GM12878 (cell line): ENCODE results near the gene ARCN1. TPM values are rescaled to one million over a fixed set of nuclear protein-coding genes. Genes with fewer than 3 reads are reported as not detected.

Source experiments
- ATAC-seq: fragments of 200-7000 bp; cut with Tn5 transposase; 3 replicates; pipeline ENCODE4 v1.9.1; 2020; ENCODE audit warnings: mild to moderate bottlenecking, moderate library complexity
- BruUV-seq: library from RNA; stranded (reverse); fragments of 400-500 nt; replicated peaks from 2 replicates; lab custom pipeline; 2021; lab: Mats Ljungman, UMichigan
- CTCF ChIA-PET: fragments of 300-600 bp; sonication (Branson Sonifier 250); formaldehyde crosslinking; extraction: SDS; loops from one replicate; lab custom pipeline; 2021; ENCODE audit warnings: inconsistent platforms; lab: Yijun Ruan, JAX
- POLR2A ChIA-PET: fragments of 350-600 bp; formaldehyde crosslinking; extraction: SDS; loops from one replicate; lab custom pipeline; 2021; ENCODE audit warnings: inconsistent platforms; lab: Charles Lee
- RAD21 ChIA-PET: fragments of 300-600 bp; sonication (Branson Sonifier 250); formaldehyde crosslinking; loops from one replicate; lab custom pipeline; 2023; ENCODE audit warnings: antibody characterized with exemption; ENCODE audit not compliant: unreplicated experiment; lab: Charles Lee
- SMC1A ChIA-PET: fragments of 300-600 bp; sonication (Branson Sonifier 250); formaldehyde crosslinking; loops from one replicate; lab custom pipeline; 2023; ENCODE audit not compliant: unreplicated experiment, uncharacterized antibody; lab: Charles Lee
- DNase-seq: peaks from one replicate; pipeline ENCODE4 v3.0.0-alpha.2; 2011; ENCODE audit warnings: low read depth, low spot score
- FAIRE-seq: peaks from 3 replicates; lab custom pipeline; 2011; peaks lifted over from hg19 to GRCh38; lab: Jason Lieb, UNC
- H2AFZ ChIP-seq: 2 replicates; pipeline ENCODE4 v1.6.0; 2011; ENCODE audit warnings: low read depth, low read length, control low read depth; ENCODE audit not compliant: control insufficient read depth
- H3K27ac ChIP-seq: 2 replicates; pipeline ENCODE4 v1.5.1; 2011; ENCODE audit warnings: control low read depth; ENCODE audit not compliant: control insufficient read depth, insufficient read depth
- H3K27me3 ChIP-seq, 2 experiments: replicated peaks in 1 of 2; 2 replicates each; pipeline versions ENCODE4 v1.6.0 to v1.6.1; 2011; ENCODE audit warnings: low read length in 1 of 2; ENCODE audit not compliant: control insufficient read depth in 2 of 2, insufficient read depth in 2 of 2
- H3K36me3 ChIP-seq, 2 experiments: 2 replicates each; pipeline ENCODE4 v1.5.1; 2011; ENCODE audit warnings: low read length in 1 of 2; ENCODE audit not compliant: control insufficient read depth in 2 of 2, insufficient read depth in 2 of 2
- H3K4me1 ChIP-seq: 2 replicates; pipeline ENCODE4 v1.6.1; 2011; ENCODE audit warnings: mild to moderate bottlenecking, low read length, moderate library complexity, mixed read lengths; ENCODE audit not compliant: control insufficient read depth, insufficient read depth
- H3K4me2 ChIP-seq: 2 replicates; pipeline ENCODE4 v1.6.0; 2011; ENCODE audit warnings: control low read depth; ENCODE audit not compliant: control insufficient read depth, insufficient read depth
- H3K4me3 ChIP-seq: fragments of 200-600 bp; sonication (generic); 2 replicates; pipeline ENCODE4 v1.5.1; 2016
- H3K79me2 ChIP-seq: 2 replicates; pipeline ENCODE4 v1.6.0; 2011; ENCODE audit warnings: low read length; ENCODE audit not compliant: control insufficient read depth, insufficient read depth
- H3K9ac ChIP-seq: 2 replicates; pipeline ENCODE4 v1.8.0; 2011; ENCODE audit warnings: low read length, control low read depth, mixed read lengths; ENCODE audit not compliant: control insufficient read depth, insufficient read depth
- H3K9me3 ChIP-seq: replicated peaks from 3 replicates; pipeline ENCODE4 v1.5.1; 2011; ENCODE audit warnings: mild to moderate bottlenecking, low read length; ENCODE audit not compliant: control insufficient read depth, insufficient read depth
- H4K20me1 ChIP-seq: 2 replicates; pipeline ENCODE4 v1.6.0; 2011; ENCODE audit not compliant: control insufficient read depth, insufficient read depth
- CREM ChIP-seq: IDR thresholded peaks from 2 replicates; pipeline ENCODE4 v1.6.1; 2014; ENCODE audit warnings: antibody characterized with exemption, low read depth
- ETV6 ChIP-seq, 2 experiments: fragments of 450-650 bp in 1 of 2; IDR thresholded peaks in 1 of 2; conservative IDR thresholded peaks in 1 of 2; 2 replicates each; pipeline ENCODE4 v1.6.1; 2014; ENCODE audit warnings: antibody characterized with exemption in 1 of 2, borderline replicate concordance in 1 of 2, low read depth in 1 of 2, mild to moderate bottlenecking in 1 of 2, moderate library complexity in 1 of 2
- FOS ChIP-seq: IDR thresholded peaks from 3 replicates; pipeline ENCODE4 v1.6.1; 2011; ENCODE audit warnings: borderline replicate concordance; ENCODE audit not compliant: insufficient read length; ENCODE audit errors: extremely low read depth
- FOXK2 ChIP-seq: fragments of 450-650 bp; IDR thresholded peaks from 2 replicates; pipeline ENCODE4 v1.6.1; 2017; ENCODE audit warnings: mild to moderate bottlenecking, moderate library complexity
- GABPA ChIP-seq: IDR thresholded peaks from 2 replicates; pipeline ENCODE4 v1.6.1; 2014; ENCODE audit warnings: antibody characterized with exemption, low read depth, mild to moderate bottlenecking, inconsistent platforms
- IKZF1 ChIP-seq: fragments of 450-650 bp; conservative IDR thresholded peaks from 2 replicates; pipeline ENCODE4 v1.6.1; 2017; ENCODE audit warnings: antibody characterized with exemption, mild to moderate bottlenecking
- KDM1A ChIP-seq: fragments of 200-600 bp; sonication (generic); IDR thresholded peaks from 2 replicates; pipeline ENCODE4 v1.6.1; 2016; ENCODE audit warnings: borderline replicate concordance
- NRF1 ChIP-seq: conservative IDR thresholded peaks from 2 replicates; pipeline ENCODE4 v1.6.1; 2011; ENCODE audit warnings: mild to moderate bottlenecking, low read depth, low read length, improper control_type of control experiment
- WRNIP1 ChIP-seq: IDR thresholded peaks from 2 replicates; pipeline ENCODE4 v1.6.1; 2011; ENCODE audit warnings: low read depth, low read length, improper control_type of control experiment, borderline replicate concordance
- ZNF24 ChIP-seq: fragments of 450-650 bp; IDR thresholded peaks from 2 replicates; pipeline ENCODE4 v1.6.1; 2017; ENCODE audit warnings: antibody characterized with exemption, mild to moderate bottlenecking
- WGBS: methylation state at CpG from one replicate; pipeline ENCODE4 v1.1.6; 2016; ENCODE audit warnings: low lambda C conversion rate; ENCODE audit not compliant: insufficient replicate concordance, insufficient coverage; ENCODE audit errors: missing lambda C conversion rate; 5-methylcytosine and 5-hydroxymethylcytosine counted together
- in situ Hi-C: fragments of 300-500 bp; cut with MboI; formaldehyde crosslinking; loops from 9 replicates; pipeline ENCODE4 v1.14.3; 2018; ENCODE audit warnings: mixed read lengths
- intact Hi-C: fragments of 100-400 bp; cut with micrococcal nuclease; formaldehyde crosslinking; loops from one replicate; pipeline ENCODE4 v1.14.2; 2022; ENCODE audit not compliant: unreplicated experiment
- polyA plus RNA-seq, 11 experiments: library from polyadenylated mRNA; depleted of rRNA in 4 of 11; unstranded in 6 of 11; stranded (reverse) in 5 of 11; fragments of >200 nt; fragmentation: Nextera tagmentation in 4 of 11; fragmentation: Illumina TruSeq in 1 of 11; extraction: Ambion mirVana in 4 of 11; extraction: Trizol in 1 of 11; gene quantifications; 1 replicate in 1 of 11; 2 replicates in 10 of 11; pipeline versions ENCODE4 v1.2.1 to v1.2.3, GENCODE V29; 2011 to 2016; ENCODE audit warnings: inconsistent platforms in 2 of 11, missing spikeins in 2 of 11, low read depth in 1 of 11
- total RNA-seq, 4 experiments: library from RNA; depleted of rRNA in 3 of 4; stranded (reverse); fragments of >200 nt in 3 of 4; fragmentation: Illumina TruSeq in 1 of 4; extraction: Trizol in 1 of 4; gene quantifications; 2 replicates each; pipeline versions ENCODE4 v1.2.1 to v1.2.3, GENCODE V29; 2013 to 2021
- TF ChIP-seq, protein P1 (sequence below): IDR thresholded peaks from 2 replicates; pipeline ENCODE4 v1.6.1; 2012; ENCODE audit warnings: low read length, inconsistent platforms

The ARCN1 gene
- total and polyA plus RNA-seq, 10 of the 15 experiments (the other 5 are each of a cell fraction or from before 2014, with no cell fraction given): 33.3 to 172 (median 106) TPM

DNA sequence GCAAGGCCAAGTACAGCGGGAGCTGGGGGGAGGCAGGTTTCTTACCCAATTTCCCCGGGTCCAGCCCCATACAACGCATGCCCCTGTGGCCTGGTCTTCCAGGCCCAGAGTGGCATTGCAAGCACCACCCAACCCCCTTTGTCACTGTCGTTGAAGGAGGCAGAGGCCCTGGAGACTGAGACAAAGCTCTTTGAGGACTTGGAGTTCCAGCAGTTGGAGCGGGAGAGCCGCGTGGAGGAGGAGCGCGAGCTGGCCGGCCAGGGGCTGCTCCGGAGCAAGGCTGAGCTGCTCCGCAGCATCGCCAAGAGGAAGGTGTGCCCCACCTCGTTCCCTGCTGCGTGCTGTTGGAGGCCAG is 63.0 kb downstream of the ARCN1 start:
- WGBS: 61% methylated on average over 15 of the region's 15 CpGs
- no peak for FAIRE-seq
- Histone ChIP-seq H3K27me3 (peaks cover 4 to 11% of the 10 kb centered on the region in 2 experiments), H3K27ac (no peak overlapping the region), H3K9ac (no peak overlapping the region), H3K4me3 (no peak overlapping the region), H3K4me2 (no peak overlapping the region), H3K36me3 (no peaks in the 10 kb centered on the region), H3K9me3 (no peaks in the 10 kb centered on the region), H4K20me1 (no peaks in the 10 kb centered on the region), H3K79me2 (no peaks in the 10 kb centered on the region), H3K4me1 (no peaks in the 10 kb centered on the region), H2AFZ (no peak overlapping the region)
- intact Hi-C loops: no loop called here
- ChIA-PET POLR2A (interaction anchor here (0.5 kb wide), 1 partner anchor 14 kb away, joined by 4 read pairs; no protein-coding TSS in a partner anchor), SMC1A (no interaction called here), CTCF (interaction anchor here (0.9 to 1.8 kb wide), 2 partner anchors 24 to 55 kb away, joined by 3 to 5 read pairs; no protein-coding TSS in a partner anchor), RAD21 (no interaction called here)
- no peak for TF ChIP-seq KDM1A
- TF ChIP-seq ZNF24: no peak
- no peak for TF ChIP-seq GABPA
- TF ChIP-seq CREM: no peak
- TF ChIP-seq IKZF1: no peak
- TF ChIP-seq, protein P1, sequence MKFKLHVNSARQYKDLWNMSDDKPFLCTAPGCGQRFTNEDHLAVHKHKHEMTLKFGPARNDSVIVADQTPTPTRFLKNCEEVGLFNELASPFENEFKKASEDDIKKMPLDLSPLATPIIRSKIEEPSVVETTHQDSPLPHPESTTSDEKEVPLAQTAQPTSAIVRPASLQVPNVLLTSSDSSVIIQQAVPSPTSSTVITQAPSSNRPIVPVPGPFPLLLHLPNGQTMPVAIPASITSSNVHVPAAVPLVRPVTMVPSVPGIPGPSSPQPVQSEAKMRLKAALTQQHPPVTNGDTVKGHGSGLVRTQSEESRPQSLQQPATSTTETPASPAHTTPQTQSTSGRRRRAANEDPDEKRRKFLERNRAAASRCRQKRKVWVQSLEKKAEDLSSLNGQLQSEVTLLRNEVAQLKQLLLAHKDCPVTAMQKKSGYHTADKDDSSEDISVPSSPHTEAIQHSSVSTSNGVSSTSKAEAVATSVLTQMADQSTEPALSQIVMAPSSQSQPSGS: no peak
- no peak for TF ChIP-seq FOS
- no peak for TF ChIP-seq FOXK2
- no peak for TF ChIP-seq NRF1
- TF ChIP-seq WRNIP1: no peak
- TF ChIP-seq ETV6 (conservative IDR thresholded peaks at IDR 0.05 in 1 of 2, IDR thresholded peaks at IDR 0.05 in 1 of 2; ENCODE audit: borderline replicate concordance in 1 of 2, low read depth in 1 of 2): no peak
- DNase-seq: no peak
- no TSS peak for BruUV-seq
- in situ Hi-C loops: no loop called here
- no peak for ATAC-seq
